D721Med (cell line): ENCODE data around the gene THRA.

ENCODE experiments used
- DNase-seq: peaks from one replicate; pipeline ENCODE4 v3.0.0; 2011; ENCODE audit warnings: low spot score; ENCODE audit not compliant: insufficient read length
- FAIRE-seq: peaks from 2 replicates; lab custom pipeline; 2011; peaks lifted over from hg19 to GRCh38; lab: Jason Lieb, UNC
- CTCF ChIP-seq: IDR thresholded peaks from 2 replicates; pipeline ENCODE4 v1.5.1; 2012; ENCODE audit warnings: mild to moderate bottlenecking, control low read depth; ENCODE audit not compliant: insufficient read depth; ENCODE audit errors: missing control alignments

The THRA gene

GRCh38 chr17:40075201-40075941 is 12.6 kb downstream of the THRA start:
- peak; percentile 94 for TF ChIP-seq CTCF
- FAIRE-seq (no peak), DNase-seq (no peak)

GRCh38 chr17:40075942-40076498 is 13.3 kb downstream of the THRA start:
- TF ChIP-seq CTCF = no peak
- no peak for FAIRE-seq
- DNase-seq = no peak

- no peak for TF ChIP-seq CTCF
These were observed 13.8 kb downstream of the THRA start for GRCh38 chr17:40076591-40076990.

GRCh38 chr17:40079545-40079944 is 16.8 kb downstream of the THRA start:
- no peak for FAIRE-seq
- no peak for TF ChIP-seq CTCF

More at GRCh38 chr17:40076591-40076990, 13.8 kb downstream of the THRA start:
- FAIRE-seq (no peak), DNase-seq (no peak)

GRCh38 chr17:40084477-40084876 is 21.7 kb downstream of the THRA start:
- FAIRE-seq = no peak
- no peak for DNase-seq
- TF ChIP-seq CTCF = no peak

More at GRCh38 chr17:40079545-40079944, 16.8 kb downstream of the THRA start:
- no peak for DNase-seq

GRCh38 chr17:40086150-40087044 is 23.6 kb downstream of the THRA start:
- no peak for DNase-seq
- peak; percentile 89 for TF ChIP-seq CTCF
- FAIRE-seq = no peak
